ENCODE data around the gene OR10G8. TPM values are rescaled to one million over a fixed set of nuclear protein-coding genes. Genes with fewer than 3 reads are reported as not detected.

The OR10G8 gene
- total RNA-seq, 1 experiment from 2014 or later = not detected

DNA sequence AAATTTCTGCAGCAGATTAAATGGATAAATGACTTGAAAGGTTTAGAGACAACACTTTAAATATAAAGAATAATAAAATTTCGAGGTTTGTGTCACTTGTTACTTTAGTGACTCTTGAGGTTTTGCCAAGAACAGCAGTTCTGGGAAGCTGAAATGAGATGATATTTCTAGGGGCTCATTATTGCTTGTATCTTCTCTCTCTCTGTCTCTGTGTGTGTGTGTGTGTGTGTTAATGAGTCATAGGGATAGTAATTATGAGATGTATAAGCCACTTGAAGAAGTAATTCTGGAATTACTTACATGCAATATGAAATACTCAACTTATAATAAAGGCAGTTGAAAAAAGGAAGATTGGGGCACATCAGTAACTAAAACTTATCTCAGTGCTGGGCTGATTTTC, 24.1 kb downstream of the OR10G8 start:
- H4K5ac ChIP-seq (ENCODE audit: insufficient read length, low read depth, low read length) = no peak overlapping the region
- no peaks in the 10 kb centered on the region for H3K79me2 ChIP-seq (ENCODE audit: insufficient read depth, low read length)
- no peak overlapping the region for H3K14ac ChIP-seq (ENCODE audit: insufficient read depth, low read length)
- Mint-ChIP-seq H3K4me3 (no peak overlapping the region), H3K4me1 (no peaks in the 10 kb centered on the region), H3K27ac (no peak overlapping the region), H3K36me3 (ENCODE audit: insufficient read depth in 1 of 3, low read depth in 3 of 3) (no peaks in the 10 kb centered on the region; a peak in 1 of 7 replicates), H3K27me3 (ENCODE audit: low read depth) (no peaks in the 10 kb centered on the region), H3K9me3 (no peaks in the 10 kb centered on the region; a peak in 1 of 5 replicates)
- H2BK5ac ChIP-seq (ENCODE audit: insufficient read length, low read length) = no peak overlapping the region
- TF ChIP-seq, protein P1, sequence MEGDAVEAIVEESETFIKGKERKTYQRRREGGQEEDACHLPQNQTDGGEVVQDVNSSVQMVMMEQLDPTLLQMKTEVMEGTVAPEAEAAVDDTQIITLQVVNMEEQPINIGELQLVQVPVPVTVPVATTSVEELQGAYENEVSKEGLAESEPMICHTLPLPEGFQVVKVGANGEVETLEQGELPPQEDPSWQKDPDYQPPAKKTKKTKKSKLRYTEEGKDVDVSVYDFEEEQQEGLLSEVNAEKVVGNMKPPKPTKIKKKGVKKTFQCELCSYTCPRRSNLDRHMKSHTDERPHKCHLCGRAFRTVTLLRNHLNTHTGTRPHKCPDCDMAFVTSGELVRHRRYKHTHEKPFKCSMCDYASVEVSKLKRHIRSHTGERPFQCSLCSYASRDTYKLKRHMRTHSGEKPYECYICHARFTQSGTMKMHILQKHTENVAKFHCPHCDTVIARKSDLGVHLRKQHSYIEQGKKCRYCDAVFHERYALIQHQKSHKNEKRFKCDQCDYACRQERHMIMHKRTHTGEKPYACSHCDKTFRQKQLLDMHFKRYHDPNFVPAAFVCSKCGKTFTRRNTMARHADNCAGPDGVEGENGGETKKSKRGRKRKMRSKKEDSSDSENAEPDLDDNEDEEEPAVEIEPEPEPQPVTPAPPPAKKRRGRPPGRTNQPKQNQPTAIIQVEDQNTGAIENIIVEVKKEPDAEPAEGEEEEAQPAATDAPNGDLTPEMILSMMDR (conservative IDR thresholded peaks at IDR 0.05) = no peak
- no peaks in the 10 kb centered on the region for H3K9me3 ChIP-seq (ENCODE audit: control insufficient read depth, low read depth, low read length)
- no peak overlapping the region for H3K9ac ChIP-seq (ENCODE audit: extremely low read depth, insufficient read length, low read length)
- no peaks in the 10 kb centered on the region for H3K79me1 ChIP-seq (ENCODE audit: insufficient read depth, low read depth, low read length, poor library complexity, severe bottlenecking)
- H3K18ac ChIP-seq (ENCODE audit: insufficient read length, low read depth, low read length) = no peak overlapping the region
- no peaks in the 10 kb centered on the region for H3K23me2 ChIP-seq (ENCODE audit: insufficient read length, low read depth, low read length, poor library complexity, severe bottlenecking)
- H3K4me1 ChIP-seq (ENCODE audit: insufficient read depth, low read length) = no peaks in the 10 kb centered on the region
- no peak overlapping the region for H4K8ac ChIP-seq (replicated peaks; ENCODE audit: insufficient read length, low read depth, low read length)
- no peak overlapping the region for H3K23ac ChIP-seq (ENCODE audit: insufficient read length, low read depth, low read length)
- no peak overlapping the region for H3K27ac ChIP-seq (ENCODE audit: insufficient read length, low read depth, low read length)
- H2BK15ac ChIP-seq (ENCODE audit: low read depth, low read length) = no peak overlapping the region
- no peak overlapping the region for H3K4ac ChIP-seq (ENCODE audit: low read depth, low read length)
- no peak overlapping the region for H2BK20ac ChIP-seq (ENCODE audit: low read depth, low read length, poor library complexity, severe bottlenecking)
- DNase-seq = no peak
- H3K27me3 ChIP-seq (ENCODE audit: insufficient read depth, low read length) = no peaks in the 10 kb centered on the region
- no peak overlapping the region for H2AK5ac ChIP-seq (ENCODE audit: insufficient read length, low read length)
- H2BK12ac ChIP-seq (ENCODE audit: insufficient read length, low read depth, low read length) = no peak overlapping the region
- WGBS (ENCODE audit: extremely low coverage, insufficient read length, low lambda C conversion rate) = no CpG with 5 or more reads among the region's 1 CpG
- no peak overlapping the region for H4K91ac ChIP-seq (ENCODE audit: insufficient read length, low read depth, low read length)
- H3K56ac ChIP-seq (ENCODE audit: insufficient read length, low read depth, low read length) = no peak overlapping the region
- no peak overlapping the region for H2BK120ac ChIP-seq (ENCODE audit: low read depth, low read length, poor library complexity, severe bottlenecking)
- H3T11ph ChIP-seq (ENCODE audit: low read length) = no peak overlapping the region
- H2AFZ ChIP-seq (ENCODE audit: low read length) = no peak overlapping the region
- H3K4me2 ChIP-seq (ENCODE audit: insufficient read depth, insufficient read length, low read length) = no peak overlapping the region
- H4K20me1 ChIP-seq (ENCODE audit: control insufficient read depth, insufficient read depth, insufficient read length) = no peaks in the 10 kb centered on the region
